HepG2 (cell line): ENCODE data around the gene SLC6A8. TPM values are rescaled to one million over a fixed set of nuclear protein-coding genes. Genes with fewer than 3 reads are reported as not detected.

Experiments used
- ATAC-seq: fragments of 200-7000 bp; cut with Tn5 transposase; 3 replicates; pipeline ENCODE4 v1.9.1; 2020; ENCODE audit warnings: mild to moderate bottlenecking, moderate library complexity
- BruUV-seq: library from RNA; stranded (reverse); fragments of 400-500 nt; replicated peaks from 2 replicates; lab custom pipeline; 2021; lab: Mats Ljungman, UMichigan
- CTCF ChIA-PET: fragments of 300-600 bp; formaldehyde crosslinking; extraction: SDS; loops from one replicate; lab custom pipeline; 2021; ENCODE audit warnings: low total read pairs, inconsistent platforms, low intra/inter-chr PET ratio; lab: Yijun Ruan, JAX
- POLR2A ChIA-PET: fragments of 350-600 bp; sonication (Branson Sonifier 250); formaldehyde crosslinking; loops from one replicate; lab custom pipeline; 2020; ENCODE audit warnings: antibody characterized with exemption, inconsistent platforms; lab: Yijun Ruan, JAX
- DNase-seq: peaks from one replicate; pipeline ENCODE4 v3.0.0-alpha.2; 2015; ENCODE audit warnings: low spot score
- FAIRE-seq: peaks from 3 replicates; lab custom pipeline; 2011; peaks lifted over from hg19 to GRCh38; lab: Jason Lieb, UNC
- H2AFZ ChIP-seq: one replicate; pipeline ENCODE4 v1.6.1; 2011; ENCODE audit warnings: low read length, inconsistent platforms
- H3K27ac ChIP-seq: fragments of 300-600 bp; 3 replicates; pipeline ENCODE4 v1.8.0; 2011; ENCODE audit warnings: mixed run types, mild to moderate bottlenecking, mixed read lengths, low read length, inconsistent platforms; ENCODE audit not compliant: insufficient read depth; ENCODE audit errors: extremely low read length
- H3K27me3 ChIP-seq, 2 experiments: fragments of 200-600 bp in 1 of 2; 2 replicates in 1 of 2; 3 replicates in 1 of 2; pipeline versions ENCODE4 v1.6.0 to v1.8.0; 2011; ENCODE audit warnings: low read length in 2 of 2, mild to moderate bottlenecking in 2 of 2, moderate library complexity in 2 of 2, inconsistent platforms in 1 of 2; ENCODE audit not compliant: insufficient read depth in 2 of 2, control insufficient read depth in 1 of 2
- H3K36me3 ChIP-seq, 2 experiments: fragments of 200-600 bp in 1 of 2; replicated peaks in 1 of 2; 2 replicates in 1 of 2; 3 replicates in 1 of 2; pipeline versions ENCODE4 v1.5.1 to v1.8.0; 2011; ENCODE audit warnings: low read length in 2 of 2, inconsistent platforms in 1 of 2; ENCODE audit not compliant: insufficient read depth in 2 of 2, control insufficient read depth in 1 of 2
- H3K4me1 ChIP-seq: 2 replicates; pipeline ENCODE4 v1.5.1; 2012; ENCODE audit warnings: low read length, inconsistent platforms; ENCODE audit not compliant: insufficient read depth
- H3K4me2 ChIP-seq: 2 replicates; pipeline ENCODE4 v1.6.0; 2011; ENCODE audit warnings: low read depth, low read length, inconsistent platforms
- H3K4me3 ChIP-seq, 3 experiments: fragments of 200-600 bp in 1 of 3; sonication (generic), shearing (Covaris generic) in 1 of 3; replicated peaks in 1 of 3; 2 replicates each; pipeline ENCODE4 v1.5.1; 2011 to 2016; ENCODE audit warnings: low read length in 3 of 3, inconsistent platforms in 2 of 3, low read depth in 2 of 3, mild to moderate bottlenecking in 2 of 3, control low read depth in 1 of 3, mixed read lengths in 1 of 3; ENCODE audit not compliant: insufficient read depth in 1 of 3
- H3K79me2 ChIP-seq: one replicate; pipeline ENCODE4 v1.6.1; 2011; ENCODE audit warnings: low read length, inconsistent platforms; ENCODE audit not compliant: insufficient read depth
- H3K9ac ChIP-seq: 2 replicates; pipeline ENCODE4 v1.6.0; 2011; ENCODE audit warnings: mild to moderate bottlenecking, low read depth, low read length, inconsistent platforms; ENCODE audit not compliant: insufficient read depth
- H3K9me3 ChIP-seq: 2 replicates; pipeline ENCODE4 v1.5.1; 2012; ENCODE audit warnings: mild to moderate bottlenecking, low read length
- H4K20me1 ChIP-seq: 2 replicates; pipeline ENCODE4 v1.6.0; 2011; ENCODE audit warnings: inconsistent platforms, mild to moderate bottlenecking, low read length, moderate library complexity; ENCODE audit not compliant: insufficient read depth
- AGO1 ChIP-seq: fragments of 200-400 bp; formaldehyde crosslinking; IDR thresholded peaks from 2 replicates; pipeline ENCODE4 v1.6.1; 2017; ENCODE audit warnings: mild to moderate bottlenecking, low read depth, low read length, moderate library complexity; ENCODE audit not compliant: poor library complexity, severe bottlenecking
- AGO2 ChIP-seq: fragments of 200-400 bp; formaldehyde crosslinking; optimal IDR thresholded peaks from 2 replicates; pipeline ENCODE3; 2017; ENCODE audit warnings: mild to moderate bottlenecking, low read depth, low read length, moderate library complexity
- BORCS8-MEF2B ChIP-seq: sonication (generic); formaldehyde crosslinking; IDR thresholded peaks from 2 replicates; pipeline ENCODE4 v1.8.0; 2022; ENCODE audit warnings: mild to moderate bottlenecking, missing genetic modification reagents
- HOXA7 ChIP-seq: sonication (generic); formaldehyde crosslinking; IDR thresholded peaks from 2 replicates; pipeline ENCODE4 v1.8.1; 2022; ENCODE audit warnings: mild to moderate bottlenecking, missing genetic modification reagents, moderate library complexity
- RBFOX2 ChIP-seq: fragments of 200-400 bp; formaldehyde crosslinking; IDR thresholded peaks from 2 replicates; pipeline ENCODE4 v1.6.1; 2017; ENCODE audit warnings: low read depth, mild to moderate bottlenecking, low read length
- RXRA ChIP-seq: sonication (generic); formaldehyde crosslinking; IDR thresholded peaks from 2 replicates; pipeline ENCODE4 v1.5.1; 2020; ENCODE audit warnings: missing genetic modification reagents
- YEATS2 ChIP-seq: sonication (generic); formaldehyde crosslinking; IDR thresholded peaks from 2 replicates; pipeline ENCODE4 v1.4.0; 2020; ENCODE audit warnings: missing genetic modification reagents, borderline replicate concordance
- WGBS: methylation state at CpG from one replicate; pipeline ENCODE4 v1.1.6; 2017; ENCODE audit warnings: low lambda C conversion rate; 5-methylcytosine and 5-hydroxymethylcytosine counted together
- in situ Hi-C: cut with HindIII; loops from 2 replicates; pipeline ENCODE4 v1.10.0; 2017; ENCODE audit warnings: low pct_unique_long_range_greater_than_20kb; ENCODE audit not compliant: extremely low pct_ligation_motif_present
- intact Hi-C: fragments of 100-400 bp; cut with micrococcal nuclease; formaldehyde crosslinking; loops from one replicate; pipeline ENCODE4 v1.10.0; 2022; ENCODE audit not compliant: unreplicated experiment
- polyA plus RNA-seq, 8 experiments: library from polyadenylated mRNA; depleted of rRNA in 3 of 8; stranded (reverse) in 7 of 8; unstranded in 1 of 8; fragments of >200 nt; fragmentation: Illumina TruSeq in 4 of 8; extraction: Trizol in 4 of 8; gene quantifications; 2 replicates each; pipeline versions ENCODE4 v1.2.1 to v1.2.3, GENCODE V29; 2011 to 2016; ENCODE audit warnings: low read depth in 4 of 8, missing spikeins in 1 of 8, mixed read lengths in 1 of 8; ENCODE audit not compliant: insufficient read depth in 1 of 8
- total RNA-seq, 5 experiments: library from RNA; depleted of rRNA; stranded (reverse); fragments of >200 nt; fragmentation: Illumina TruSeq; extraction: Trizol; gene quantifications; 2 replicates each; pipeline ENCODE4 v1.2.3, GENCODE V29; 2016; ENCODE audit warnings: low read depth in 1 of 5

Gene SLC6A8
- total and polyA plus RNA-seq, 2 of the 13 experiments (the other 11 are each of a cell fraction or from before 2014, with no cell fraction given) = 13.9 to 176 TPM

DNA sequence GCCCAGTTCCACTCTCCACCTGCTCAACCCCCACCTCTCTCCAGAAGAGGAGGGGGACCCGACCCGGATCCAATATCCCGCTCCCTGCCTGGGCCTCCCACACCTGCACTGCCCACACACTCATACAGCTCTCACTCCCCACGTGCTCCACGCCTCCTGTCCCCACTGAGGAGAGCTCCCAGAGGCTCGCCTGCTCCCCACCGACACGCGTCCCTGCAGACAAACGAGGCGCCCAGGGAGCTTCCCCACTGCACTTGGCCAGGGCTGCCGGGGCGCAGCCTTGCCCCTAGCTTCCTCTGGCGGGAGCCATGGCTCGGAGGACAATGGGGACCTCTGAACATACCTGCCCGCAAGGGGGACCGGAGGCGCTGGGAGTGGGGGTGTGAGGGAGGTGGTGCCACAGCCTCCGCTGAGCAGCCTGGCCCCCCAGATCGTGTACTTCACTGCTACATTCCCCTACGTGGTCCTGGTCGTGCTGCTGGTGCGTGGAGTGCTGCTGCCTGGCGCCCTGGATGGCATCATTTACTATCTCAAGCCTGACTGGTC, 5.0 kb downstream of the SLC6A8 start:
- DNase-seq (no peak), FAIRE-seq (no peak), ATAC-seq (no peak)
- CTCF ChIA-PET = no interaction called here
- H3K27me3 ChIP-seq = no peaks in the 10 kb centered on the region
- no peak overlapping the region for H3K9ac ChIP-seq
- POLR2A ChIA-PET = interaction anchor here (1.0 kb wide), 1 partner anchor 34 kb away, joined by 3 read pairs; no protein-coding TSS in a partner anchor
- 0 out of 6 replicates have a peak overlapping the region, but pooled peaks of 1 of the 3 experiments have one; percentile 1 for H3K4me3 ChIP-seq
- peaks cover 0 to 3% of the 10 kb centered on the region in 2 experiments; a peak in 2 of 5 replicates for H3K36me3 ChIP-seq
- no TSS peak for BruUV-seq
- no peaks in the 10 kb centered on the region for H3K9me3 ChIP-seq
- no peak for TF ChIP-seq RXRA
- TF ChIP-seq BORCS8-MEF2B (CRISPR knock-in tag) = no peak
- peak; percentile 77 for TF ChIP-seq AGO2
- peak; percentile 98 for TF ChIP-seq AGO1
- no peak for TF ChIP-seq YEATS2 (CRISPR knock-in tag)
- peak; percentile 91 for TF ChIP-seq RBFOX2
- no peak for TF ChIP-seq HOXA7 (CRISPR knock-in tag)
- H4K20me1 ChIP-seq = peaks cover 22% of the 10 kb centered on the region
- H3K79me2 ChIP-seq = peaks cover 11% of the 10 kb centered on the region
- WGBS = 95% methylated on average over 4 of the region's 24 CpGs
- no peak overlapping the region for H2AFZ ChIP-seq
- intact Hi-C loops = no loop called here
- in situ Hi-C loops = no loop called here
- H3K4me2 ChIP-seq = peak overlapping the region; percentile 7; the same call in 1 of the 2 replicates
- peaks cover 24% of the 10 kb centered on the region; the same call in 1 of the 2 replicates for H3K4me1 ChIP-seq
- H3K27ac ChIP-seq = no peak overlapping the region
